ENCODE data around the gene PLXNA2.

The PLXNA2 gene

DNA sequence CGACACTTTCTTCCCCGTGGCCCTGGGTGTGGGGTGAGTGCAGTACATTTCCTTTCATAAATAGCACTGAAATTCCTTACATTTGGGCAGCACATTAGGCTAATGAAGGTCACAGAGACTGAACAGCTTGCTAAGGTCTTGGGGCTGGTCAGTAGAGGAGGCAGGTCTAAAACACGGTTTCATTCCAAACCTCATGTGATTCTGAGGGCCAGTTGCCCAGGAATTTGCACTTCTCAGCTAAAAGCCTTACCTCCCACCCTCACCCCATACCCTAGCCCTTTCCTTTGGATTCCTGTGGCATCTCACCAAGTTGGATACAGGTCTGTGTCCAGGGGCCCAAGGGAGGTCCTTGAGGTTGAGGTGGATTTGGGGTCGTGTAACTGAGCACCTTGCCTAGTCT lies 185.4 kb downstream of the PLXNA2 start:
- no peak overlapping the region for H3K4me3 ChIP-seq (replicated peaks; ENCODE audit: low read depth, low read length)
- TF ChIP-seq, protein P1, sequence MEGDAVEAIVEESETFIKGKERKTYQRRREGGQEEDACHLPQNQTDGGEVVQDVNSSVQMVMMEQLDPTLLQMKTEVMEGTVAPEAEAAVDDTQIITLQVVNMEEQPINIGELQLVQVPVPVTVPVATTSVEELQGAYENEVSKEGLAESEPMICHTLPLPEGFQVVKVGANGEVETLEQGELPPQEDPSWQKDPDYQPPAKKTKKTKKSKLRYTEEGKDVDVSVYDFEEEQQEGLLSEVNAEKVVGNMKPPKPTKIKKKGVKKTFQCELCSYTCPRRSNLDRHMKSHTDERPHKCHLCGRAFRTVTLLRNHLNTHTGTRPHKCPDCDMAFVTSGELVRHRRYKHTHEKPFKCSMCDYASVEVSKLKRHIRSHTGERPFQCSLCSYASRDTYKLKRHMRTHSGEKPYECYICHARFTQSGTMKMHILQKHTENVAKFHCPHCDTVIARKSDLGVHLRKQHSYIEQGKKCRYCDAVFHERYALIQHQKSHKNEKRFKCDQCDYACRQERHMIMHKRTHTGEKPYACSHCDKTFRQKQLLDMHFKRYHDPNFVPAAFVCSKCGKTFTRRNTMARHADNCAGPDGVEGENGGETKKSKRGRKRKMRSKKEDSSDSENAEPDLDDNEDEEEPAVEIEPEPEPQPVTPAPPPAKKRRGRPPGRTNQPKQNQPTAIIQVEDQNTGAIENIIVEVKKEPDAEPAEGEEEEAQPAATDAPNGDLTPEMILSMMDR (IDR thresholded peaks at IDR 0.05; ENCODE audit: low read length, missing control alignments): no peak
- DNase-seq (ENCODE audit: low read depth): no peak

- TF ChIP-seq, protein P1 (IDR thresholded peaks at IDR 0.05; ENCODE audit: low read length, missing control alignments): no peak
- no peak for DNase-seq (ENCODE audit: low read depth)
- H3K4me3 ChIP-seq (replicated peaks; ENCODE audit: low read depth, low read length): no peak overlapping the region
These were observed 185.9 kb downstream of the PLXNA2 start for GRCh38 chr1:208058267-208058666.

DNA sequence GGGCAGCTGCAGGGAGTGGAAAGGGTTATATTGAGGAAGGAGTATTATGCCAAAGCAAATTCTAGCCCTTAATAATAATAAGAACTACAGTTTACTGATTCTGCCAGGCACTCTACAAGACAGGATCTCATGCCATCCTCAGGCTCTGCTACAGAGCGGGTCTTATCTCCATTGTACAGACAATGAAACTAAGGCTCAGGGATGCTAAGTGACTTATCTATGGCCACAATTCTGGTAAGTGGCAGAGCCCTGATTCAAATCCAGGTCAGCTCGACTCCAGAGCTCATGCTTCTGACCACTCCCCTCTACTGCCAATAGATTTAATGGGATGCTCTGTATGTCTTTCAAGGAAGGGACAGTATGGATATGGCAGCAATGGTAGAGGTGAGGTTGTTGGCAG lies 187.1 kb downstream of the PLXNA2 start:
- TF ChIP-seq, protein P1 (IDR thresholded peaks at IDR 0.05; ENCODE audit: low read length, missing control alignments): no peak
- no peak overlapping the region for H3K4me3 ChIP-seq (replicated peaks; ENCODE audit: low read depth, low read length)
- no peak for DNase-seq (ENCODE audit: low read depth)

DNA sequence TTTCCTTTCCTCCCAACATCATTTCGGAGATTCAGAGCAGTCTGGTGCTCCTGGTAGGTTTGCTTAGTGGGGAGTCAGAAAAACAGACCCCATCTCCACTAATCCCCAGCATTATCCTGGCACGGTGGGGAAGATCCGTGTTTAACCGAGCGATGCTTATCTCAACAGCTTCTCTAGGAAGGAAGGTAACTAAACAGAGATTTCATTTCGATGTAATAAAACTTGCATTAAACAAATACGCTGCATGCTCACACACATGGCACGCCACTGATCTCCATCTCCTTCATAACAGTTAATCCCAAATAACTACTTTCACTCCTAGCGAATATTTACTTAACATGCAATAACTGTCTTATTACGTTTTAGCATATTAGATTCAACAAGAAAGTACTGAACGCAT lies 188.6 kb downstream of the PLXNA2 start:
- DNase-seq (ENCODE audit: low read depth): no peak
- no peak overlapping the region for H3K4me3 ChIP-seq (replicated peaks; ENCODE audit: low read depth, low read length)
- TF ChIP-seq, protein P1 (IDR thresholded peaks at IDR 0.05; ENCODE audit: low read length, missing control alignments): no peak

GRCh38 chr1:208054911-208055379 lies 189.2 kb downstream of the PLXNA2 start:
- DNase-seq (ENCODE audit: low read depth): no peak
- TF ChIP-seq, protein P1 (IDR thresholded peaks at IDR 0.05; ENCODE audit: low read length, missing control alignments): no peak

GRCh38 chr1:208054485-208054884 lies 189.7 kb downstream of the PLXNA2 start:
- no peak overlapping the region for H3K4me3 ChIP-seq (replicated peaks; ENCODE audit: low read depth, low read length)
- TF ChIP-seq, protein P1 (IDR thresholded peaks at IDR 0.05; ENCODE audit: low read length, missing control alignments): no peak
- DNase-seq (ENCODE audit: low read depth): no peak

More at GRCh38 chr1:208054911-208055379, 189.2 kb downstream of the PLXNA2 start:
- H3K4me3 ChIP-seq (replicated peaks; ENCODE audit: low read depth, low read length): no peak overlapping the region

DNA sequence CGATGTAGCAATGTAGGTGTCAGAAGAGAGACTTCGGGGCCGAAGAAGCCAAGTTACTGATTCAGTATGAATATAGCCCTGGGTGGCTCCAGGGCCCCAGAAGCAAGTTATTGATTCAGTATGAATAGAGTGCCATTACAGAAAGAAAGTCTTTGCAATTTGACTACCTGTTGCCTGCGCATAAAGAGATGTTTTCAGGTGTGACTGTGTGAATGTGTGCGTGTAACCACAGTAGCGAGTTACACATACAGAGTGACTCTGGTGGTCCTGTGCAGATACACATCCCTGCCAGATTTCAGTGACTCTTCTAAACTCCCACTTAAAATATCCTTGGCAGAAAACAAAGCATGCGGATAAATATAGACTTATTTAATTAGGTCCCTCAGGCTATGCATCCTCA lies 190.5 kb downstream of the PLXNA2 start:
- DNase-seq (ENCODE audit: low read depth): no peak
- TF ChIP-seq, protein P1 (IDR thresholded peaks at IDR 0.05; ENCODE audit: low read length, missing control alignments): no peak
- H3K4me3 ChIP-seq (replicated peaks; ENCODE audit: low read depth, low read length): no peak overlapping the region
